ENCODE data around the gene TBC1D17. TPM values are rescaled to one million over a fixed set of nuclear protein-coding genes. Genes with fewer than 3 reads are reported as not detected.

The TBC1D17 gene
- total RNA-seq, 4 donors from 2014 or later, result 9.1 to 44.1 (median 12.5) TPM

DNA sequence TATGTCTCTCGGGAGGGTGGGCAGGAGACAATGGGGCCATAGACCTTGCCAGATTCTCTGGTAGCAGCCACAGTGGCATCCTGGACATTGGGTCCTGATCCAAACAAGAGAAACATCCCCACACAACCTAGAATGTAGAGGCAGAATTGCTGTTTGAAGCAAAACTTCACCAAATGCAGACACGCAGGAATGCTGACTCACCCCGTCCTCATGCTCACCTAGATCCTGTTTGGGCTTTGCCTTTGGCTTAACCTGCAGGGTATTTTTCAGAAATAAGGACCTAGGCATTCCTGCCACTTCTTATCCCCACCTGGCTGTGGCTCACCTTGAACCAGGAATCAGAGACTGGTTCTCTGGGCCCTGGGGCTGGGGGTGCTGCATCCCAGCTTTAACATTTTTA, 7.3 kb downstream of the TBC1D17 start:
- no peaks in the 10 kb centered on the region for H3K36me3 ChIP-seq

DNA sequence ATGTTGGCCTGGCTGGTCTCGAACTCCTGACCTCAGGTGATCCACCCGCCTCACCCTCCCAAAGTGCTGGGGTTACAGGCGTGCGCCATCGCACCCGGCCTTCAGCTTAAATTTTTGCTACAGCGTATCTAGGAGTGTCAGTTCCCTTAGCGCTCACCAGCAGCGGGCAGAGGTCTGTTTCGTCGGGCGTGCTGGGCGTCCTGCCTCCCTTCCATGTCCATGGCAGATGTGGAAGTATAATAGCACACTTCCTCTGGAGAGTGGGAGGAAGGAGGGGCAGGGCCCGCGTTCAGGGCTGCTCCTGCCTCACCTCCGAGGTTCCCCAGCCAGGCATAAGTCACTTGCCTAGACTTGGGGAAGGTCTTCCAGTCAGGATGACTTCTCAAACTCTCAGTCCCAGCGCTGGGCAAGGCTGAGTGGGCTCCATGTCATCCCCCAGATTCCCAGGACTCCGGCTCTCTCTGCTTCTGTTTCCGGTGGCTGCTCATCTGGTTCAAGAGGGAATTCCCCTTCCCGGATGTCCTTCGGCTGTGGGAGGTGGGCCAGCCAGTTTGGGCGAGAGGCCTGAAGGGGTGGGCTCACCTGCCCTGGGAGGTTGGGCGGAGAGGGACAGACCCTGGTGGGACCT, 9.6 kb downstream of the TBC1D17 start:
- Histone ChIP-seq H3K4me1 (no peaks in the 10 kb centered on the region), H3K9me3 (no peaks in the 10 kb centered on the region), H3K27ac (no peak overlapping the region), H3K4me3 (no peak overlapping the region), H3K36me3 (no peaks in the 10 kb centered on the region), H3K27me3 (no peaks in the 10 kb centered on the region)
- peak in 1 of 2 donors; percentile 7 for DNase-seq
- TF ChIP-seq POLR2A (IDR thresholded peaks at IDR 0.05), result no peak
- intact Hi-C loops (cut with DNase I; ENCODE audit: low total_unique reads), result no loop called here

More for the DNA sequence above, 7.3 kb downstream of the TBC1D17 start:
- no peak overlapping the region for H3K27ac ChIP-seq
- no peak for TF ChIP-seq POLR2A (IDR thresholded peaks at IDR 0.05)
- TF ChIP-seq, protein P1, sequence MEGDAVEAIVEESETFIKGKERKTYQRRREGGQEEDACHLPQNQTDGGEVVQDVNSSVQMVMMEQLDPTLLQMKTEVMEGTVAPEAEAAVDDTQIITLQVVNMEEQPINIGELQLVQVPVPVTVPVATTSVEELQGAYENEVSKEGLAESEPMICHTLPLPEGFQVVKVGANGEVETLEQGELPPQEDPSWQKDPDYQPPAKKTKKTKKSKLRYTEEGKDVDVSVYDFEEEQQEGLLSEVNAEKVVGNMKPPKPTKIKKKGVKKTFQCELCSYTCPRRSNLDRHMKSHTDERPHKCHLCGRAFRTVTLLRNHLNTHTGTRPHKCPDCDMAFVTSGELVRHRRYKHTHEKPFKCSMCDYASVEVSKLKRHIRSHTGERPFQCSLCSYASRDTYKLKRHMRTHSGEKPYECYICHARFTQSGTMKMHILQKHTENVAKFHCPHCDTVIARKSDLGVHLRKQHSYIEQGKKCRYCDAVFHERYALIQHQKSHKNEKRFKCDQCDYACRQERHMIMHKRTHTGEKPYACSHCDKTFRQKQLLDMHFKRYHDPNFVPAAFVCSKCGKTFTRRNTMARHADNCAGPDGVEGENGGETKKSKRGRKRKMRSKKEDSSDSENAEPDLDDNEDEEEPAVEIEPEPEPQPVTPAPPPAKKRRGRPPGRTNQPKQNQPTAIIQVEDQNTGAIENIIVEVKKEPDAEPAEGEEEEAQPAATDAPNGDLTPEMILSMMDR (IDR thresholded peaks at IDR 0.05), result no peak
- no peak overlapping the region for H3K4me3 ChIP-seq
- intact Hi-C loops (cut with DNase I; ENCODE audit: low total_unique reads), result no loop called here
- H3K9me3 ChIP-seq, result no peaks in the 10 kb centered on the region
- no peaks in the 10 kb centered on the region for H3K4me1 ChIP-seq
- no peak for DNase-seq
- no peaks in the 10 kb centered on the region for H3K27me3 ChIP-seq

GRCh38 chr19:49887665-49888509, 10.4 kb downstream of the TBC1D17 start:
- TF ChIP-seq, protein P1 (IDR thresholded peaks at IDR 0.05), result no peak
- TF ChIP-seq POLR2A (IDR thresholded peaks at IDR 0.05), result no peak
- DNase-seq, result no peak
- Histone ChIP-seq H3K4me3 (no peak overlapping the region), H3K27me3 (no peaks in the 10 kb centered on the region), H3K4me1 (no peaks in the 10 kb centered on the region), H3K9me3 (no peaks in the 10 kb centered on the region), H3K27ac (no peak overlapping the region), H3K36me3 (no peaks in the 10 kb centered on the region)
- intact Hi-C loops (cut with DNase I; ENCODE audit: low total_unique reads), result no loop called here

DNA sequence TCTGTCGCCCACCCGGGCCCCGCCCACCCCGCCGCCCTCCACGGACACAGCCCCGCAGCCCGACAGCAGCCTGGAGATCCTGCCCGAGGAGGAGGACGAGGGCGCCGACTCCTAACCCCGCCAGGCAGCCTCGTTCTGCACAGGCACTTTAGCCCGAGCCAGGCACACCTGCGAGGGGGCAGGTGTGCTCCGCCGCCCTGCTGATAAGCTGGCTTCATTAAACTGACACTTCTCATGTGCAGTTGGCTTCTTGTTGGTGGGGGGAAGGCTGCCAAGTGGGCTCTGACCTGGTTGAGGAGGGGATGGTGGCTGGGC, 11.0 kb downstream of the TBC1D17 start:
- Histone ChIP-seq H3K4me3 (no peak overlapping the region), H3K36me3 (no peaks in the 10 kb centered on the region), H3K27me3 (no peaks in the 10 kb centered on the region), H3K9me3 (no peaks in the 10 kb centered on the region), H3K4me1 (no peaks in the 10 kb centered on the region), H3K27ac (no peak overlapping the region)
- intact Hi-C loops (cut with DNase I; ENCODE audit: low total_unique reads), result no loop called here
- DNase-seq, result no peak
- TF ChIP-seq, protein P1 (IDR thresholded peaks at IDR 0.05), result no peak
- TF ChIP-seq POLR2A (IDR thresholded peaks at IDR 0.05), result no peak

DNA sequence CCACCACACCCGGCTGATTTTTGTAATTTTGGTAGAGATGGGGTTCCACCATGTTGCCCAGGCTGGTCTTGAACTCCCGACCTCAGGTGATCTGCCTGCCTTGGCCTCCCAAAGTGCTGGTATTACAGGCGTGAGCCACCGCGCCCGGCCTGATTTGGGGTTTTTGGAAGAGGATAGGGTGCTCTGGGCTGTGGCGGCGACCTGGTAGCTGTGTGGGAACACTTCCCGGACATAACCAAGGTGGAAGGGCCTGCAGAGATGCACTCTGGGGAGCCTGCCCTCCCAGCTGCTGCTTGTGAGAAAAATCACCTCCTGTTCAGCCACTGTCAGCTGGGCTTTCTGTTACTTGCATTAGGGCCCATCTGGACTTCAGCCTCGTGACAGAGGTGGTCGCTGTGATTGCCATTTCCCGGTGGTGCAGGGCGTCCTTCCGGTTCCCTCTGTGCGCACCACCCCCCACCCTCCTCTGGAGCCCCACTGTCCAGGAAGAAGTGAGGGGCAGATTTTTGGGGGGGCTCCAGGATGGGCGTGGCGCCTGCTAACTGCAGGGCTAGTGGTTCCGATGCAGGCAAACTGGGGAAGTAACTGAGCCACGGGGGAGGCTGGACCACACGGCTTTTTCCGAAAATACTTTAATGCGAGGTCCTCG, 11.7 kb downstream of the TBC1D17 start:
- H3K27ac ChIP-seq, result no peak overlapping the region
- intact Hi-C loops (cut with DNase I; ENCODE audit: low total_unique reads), result no loop called here
- no peak for TF ChIP-seq POLR2A (IDR thresholded peaks at IDR 0.05)
- TF ChIP-seq, protein P1 (IDR thresholded peaks at IDR 0.05), result no peak
- no peaks in the 10 kb centered on the region for H3K4me1 ChIP-seq
- H3K9me3 ChIP-seq, result no peaks in the 10 kb centered on the region
- DNase-seq, result no peak
- H3K36me3 ChIP-seq, result no peaks in the 10 kb centered on the region
- no peaks in the 10 kb centered on the region for H3K27me3 ChIP-seq
- H3K4me3 ChIP-seq, result no peak overlapping the region
